ENCODE measurements around the gene MDN1.

DNA sequence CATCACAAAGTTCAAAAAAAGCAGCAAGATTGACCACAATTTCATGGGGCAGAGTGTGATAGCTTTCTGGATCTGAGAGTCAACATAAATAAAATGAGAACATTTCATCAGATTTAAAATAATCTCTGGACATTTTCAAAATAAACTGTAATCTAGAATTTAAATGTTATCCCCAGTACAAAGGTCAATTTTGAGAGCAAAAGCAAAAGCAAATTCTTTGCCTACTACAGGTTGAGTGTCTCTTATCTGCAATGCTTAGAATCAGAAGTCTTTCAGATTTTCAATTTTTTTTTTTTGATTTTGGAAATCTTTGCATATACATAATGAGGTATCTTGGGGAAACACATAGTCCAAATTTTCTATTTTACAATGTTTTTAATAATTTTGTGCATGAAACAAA lies 113.5 kb downstream of the MDN1 start:
- TF ChIP-seq YY1 (IDR thresholded peaks at IDR 0.05; ENCODE audit: insufficient read depth, insufficient read length), result no peak
- no peak for TF ChIP-seq ZNF274 (IDR thresholded peaks at IDR 0.05; ENCODE audit: low read depth, low read length)
